Adipose tissue (tissue), 3 donors: Measurements from ENCODE around the gene TSBP1. TPM values are rescaled to one million over a fixed set of nuclear protein-coding genes. Genes with fewer than 3 reads are reported as not detected.
"Not testable (repeated sequence)": the region's sequence is repeated elsewhere in the genome, so short reads cannot be mapped to it uniquely, and the experiment has no call there.

Experiments
- H3K27ac ChIP-seq: one replicate; pipeline ENCODE4 v1.5.1; 2013; ENCODE audit warnings: low read depth, low read length
- WGBS, 3 donors: extraction: QIAGEN DNeasy Blood & Tissue Kit; methylation state at CpG; one replicate each; pipeline ENCODE4 v1.1.7; 2013; 5-methylcytosine and 5-hydroxymethylcytosine counted together
- polyA plus RNA-seq, 3 donors: library from polyadenylated mRNA; stranded (reverse); fragments of 200-250 nt; gene quantifications; one replicate each; pipeline ENCODE4 v1.2.3, GENCODE V29; 2013
- donor health status: healthy with polysubstance abuse.
- donor health status: Bipolar disorder and iron deficiency.
- donor health status: healthy.

TSBP1 gene
- polyA plus RNA-seq, 3 donors = not detected

DNA sequence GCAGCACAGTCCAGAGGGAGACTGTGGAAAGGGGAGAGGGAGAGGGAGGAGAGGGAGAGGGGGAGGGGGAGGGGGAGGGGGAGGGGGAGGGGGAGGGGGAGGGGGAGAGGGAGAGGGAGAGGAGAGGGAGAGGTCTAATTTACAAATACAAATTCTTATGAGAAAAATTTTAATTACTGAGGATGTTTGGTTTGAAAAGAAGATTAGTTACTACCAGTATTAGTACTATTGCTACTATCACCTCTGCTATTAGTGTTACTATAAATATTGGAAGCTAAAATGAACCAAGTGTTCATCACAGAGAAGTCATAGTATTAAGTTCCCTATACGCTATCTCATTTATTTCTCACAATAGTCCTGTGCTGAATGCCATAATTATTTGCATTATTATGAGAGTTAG lies 14.3 kb upstream of the TSBP1 start:
- H3K27ac ChIP-seq = no peak overlapping the region
- WGBS, 3 donors = 91 to 100% (median 92%) methylated on average over 1 of the region's 1 CpG

DNA sequence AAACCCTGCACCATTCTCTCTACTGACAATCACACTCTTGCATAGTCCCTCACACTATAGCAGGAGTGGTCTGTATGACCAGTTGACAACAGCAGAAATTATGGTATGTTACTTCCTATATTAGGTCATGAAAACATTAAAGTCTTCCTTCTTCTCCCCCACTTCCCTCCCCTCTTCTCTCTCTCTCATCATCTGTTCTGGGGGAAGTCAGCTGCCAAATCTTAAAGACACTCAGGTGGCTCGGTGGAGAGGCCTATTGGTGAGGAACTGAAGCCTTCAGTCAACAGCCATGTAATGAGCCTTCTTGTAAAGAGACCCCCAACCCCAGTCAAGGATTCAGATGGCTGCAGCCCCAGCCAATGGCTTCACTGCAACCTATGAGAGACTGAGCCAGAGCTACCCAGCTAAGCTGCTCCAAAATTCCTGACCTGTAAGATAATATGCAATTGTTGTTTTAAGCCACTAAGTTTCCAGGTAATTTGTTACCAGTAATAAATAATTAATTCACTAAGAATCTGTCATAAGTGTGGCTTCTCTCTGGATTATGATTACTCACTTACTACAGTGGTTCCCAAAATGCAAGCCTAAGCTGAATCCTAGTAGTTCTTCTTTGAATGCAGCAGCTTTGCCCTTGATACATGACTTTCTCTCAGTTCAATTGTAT lies 11.2 kb upstream of the TSBP1 start:
- 13 to 65% (median 43%) methylated on average over 1 of the region's 1 CpG for WGBS, 3 donors

DNA sequence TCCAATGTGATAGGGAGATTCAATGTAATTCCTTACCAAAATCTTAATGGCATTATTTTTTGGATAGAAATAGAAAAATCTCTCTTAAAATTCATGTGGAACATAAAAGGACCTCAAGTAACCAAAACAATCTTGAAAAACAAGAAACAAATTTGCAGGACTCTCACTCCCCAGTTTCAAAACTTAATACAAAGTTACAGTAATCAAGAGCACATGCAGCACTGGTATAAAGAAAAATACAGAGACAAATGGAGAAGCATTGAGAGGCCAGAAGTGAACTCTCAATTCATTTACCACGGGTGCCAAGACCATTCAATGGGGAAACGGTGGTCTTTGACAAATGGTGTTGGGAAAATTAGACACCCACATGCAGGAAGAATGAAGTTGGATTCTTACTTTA lies 7.8 kb upstream of the TSBP1 start:
- 62 to 83% (median 64%) methylated on average over 2 of the region's 2 CpGs for WGBS, 3 donors
- no peak overlapping the region for H3K27ac ChIP-seq

More for the DNA sequence above, 11.2 kb upstream of the TSBP1 start:
- H3K27ac ChIP-seq = no peak overlapping the region

DNA sequence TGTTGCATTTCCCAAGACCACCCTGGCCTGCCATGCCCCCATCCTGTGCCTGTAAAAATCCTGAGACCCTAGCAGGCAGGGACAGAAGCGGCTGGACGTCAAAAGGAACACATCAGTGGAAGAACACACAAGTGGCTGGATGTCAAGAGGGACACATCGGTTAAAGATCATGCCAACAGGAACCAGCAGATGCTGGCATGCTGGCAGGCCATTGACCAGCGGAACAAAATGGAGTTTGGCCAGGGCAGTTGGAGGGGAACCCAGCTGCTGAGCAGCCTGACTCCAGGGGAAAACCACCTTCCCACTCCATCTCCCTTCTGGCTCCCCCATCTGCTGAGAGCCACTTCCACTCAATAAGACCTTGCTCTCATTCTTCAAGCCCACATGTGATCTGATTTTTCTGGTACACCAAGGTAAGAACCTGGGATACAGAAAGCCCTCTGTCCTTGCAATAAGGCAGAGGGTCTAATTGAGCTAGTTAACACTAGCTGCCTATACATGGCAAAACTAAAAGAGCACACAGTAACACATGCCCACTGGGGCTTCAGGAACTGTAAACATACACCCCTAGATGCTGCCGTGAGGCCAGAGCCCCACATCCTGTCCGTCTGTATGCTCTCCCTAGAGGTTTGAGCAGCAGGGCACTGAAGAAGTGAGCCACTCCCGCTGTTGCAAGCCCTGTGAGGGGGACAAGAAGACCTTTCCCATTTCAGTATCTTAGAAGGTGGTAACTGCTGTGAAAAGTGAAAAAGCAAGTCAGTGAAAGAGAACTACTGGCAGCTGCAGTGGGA lies 4.2 kb upstream of the TSBP1 start:
- WGBS, 3 donors = 77 to 85% (median 81%) methylated on average over 7 of the region's 7 CpGs
- H3K27ac ChIP-seq = no peak overlapping the region

DNA sequence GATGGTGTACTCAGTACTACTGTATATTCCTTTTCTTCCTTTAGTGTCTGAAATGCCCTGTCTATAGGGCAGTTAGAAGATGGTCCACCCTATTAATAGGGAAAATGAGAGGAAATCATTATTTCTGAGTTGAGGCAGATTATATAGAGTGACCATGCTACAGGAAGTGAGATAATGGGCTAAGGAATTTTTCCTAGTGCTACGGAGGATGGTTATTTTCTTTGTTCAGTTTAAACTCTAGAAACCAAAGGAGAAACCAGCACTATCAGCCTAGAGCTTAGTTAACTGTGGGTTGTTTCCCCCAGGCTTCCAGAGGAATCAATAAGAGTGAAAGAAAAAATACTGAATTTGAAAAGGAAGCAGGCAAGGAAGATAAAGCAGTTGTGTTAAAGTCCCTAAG lies 474 bp downstream of the TSBP1 start:
- no peak overlapping the region for H3K27ac ChIP-seq
- 33 to 53% (median 47%) methylated on average over 1 of the region's 1 CpG for WGBS, 3 donors

DNA sequence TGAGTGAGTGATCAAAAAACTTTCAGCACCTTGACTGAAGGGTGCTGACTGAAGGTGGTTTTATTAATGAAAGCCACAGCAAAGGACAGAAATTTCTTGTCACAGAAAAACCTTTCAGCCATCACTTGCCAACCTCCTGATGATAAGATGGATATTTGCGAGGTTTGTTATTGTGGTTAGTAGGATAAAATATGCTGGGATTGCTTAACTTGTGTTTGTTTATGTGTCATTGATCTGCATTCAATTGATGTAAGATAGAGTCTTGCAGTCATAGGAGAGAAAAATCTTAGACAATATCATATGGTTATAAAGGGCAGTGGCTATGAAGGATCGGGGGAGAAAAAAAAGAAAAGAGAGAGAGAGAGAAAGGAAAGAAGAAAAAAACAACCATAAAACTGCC lies 1.2 kb downstream of the TSBP1 start:
- H3K27ac ChIP-seq = no peak overlapping the region
- WGBS, 3 donors = 53 to 97% (median 90%) methylated on average over 2 of the region's 2 CpGs

DNA sequence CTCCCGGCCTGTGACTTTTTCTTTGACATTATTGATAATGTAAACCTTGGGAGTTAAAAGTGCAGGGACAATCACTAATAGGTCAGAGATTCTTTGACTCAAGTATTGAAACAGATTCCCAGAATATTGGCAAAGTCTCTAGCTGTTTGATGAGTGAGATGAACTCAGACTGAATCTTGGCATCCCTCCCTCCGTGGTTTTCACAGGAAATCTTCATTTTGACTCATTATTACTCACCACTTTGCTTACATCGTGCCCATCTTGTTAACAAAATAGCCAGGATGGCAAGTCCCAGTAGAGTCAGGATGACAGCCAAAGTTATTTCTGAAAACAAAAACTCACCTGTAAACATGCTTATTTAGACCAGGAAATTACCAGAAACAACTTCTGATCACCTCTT lies 2.0 kb downstream of the TSBP1 start:
- WGBS, 3 donors = 50 to 72% (median 51%) methylated on average over 3 of the region's 3 CpGs
- H3K27ac ChIP-seq = no peak overlapping the region

DNA sequence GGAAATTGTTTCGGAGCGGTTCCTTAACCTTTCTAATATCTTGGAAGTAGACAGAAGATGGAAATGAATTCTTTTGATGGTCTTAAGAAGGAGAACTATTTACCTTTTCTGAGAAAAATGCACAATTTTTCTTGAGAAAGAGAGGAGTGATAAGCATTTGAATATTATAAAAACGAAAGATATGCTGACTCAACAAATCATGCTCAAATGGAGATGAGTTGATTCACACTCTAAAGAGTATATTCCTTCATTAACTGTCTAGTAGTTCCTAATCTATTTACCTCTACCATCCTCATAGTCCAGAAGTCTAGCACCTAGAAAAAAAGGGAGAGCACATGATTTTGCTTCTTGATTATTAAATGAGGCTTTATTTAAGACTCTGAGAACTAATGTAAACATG lies 4.1 kb downstream of the TSBP1 start:
- no peak overlapping the region for H3K27ac ChIP-seq
- WGBS, 3 donors = 76 to 94% (median 92%) methylated on average over 3 of the region's 3 CpGs

DNA sequence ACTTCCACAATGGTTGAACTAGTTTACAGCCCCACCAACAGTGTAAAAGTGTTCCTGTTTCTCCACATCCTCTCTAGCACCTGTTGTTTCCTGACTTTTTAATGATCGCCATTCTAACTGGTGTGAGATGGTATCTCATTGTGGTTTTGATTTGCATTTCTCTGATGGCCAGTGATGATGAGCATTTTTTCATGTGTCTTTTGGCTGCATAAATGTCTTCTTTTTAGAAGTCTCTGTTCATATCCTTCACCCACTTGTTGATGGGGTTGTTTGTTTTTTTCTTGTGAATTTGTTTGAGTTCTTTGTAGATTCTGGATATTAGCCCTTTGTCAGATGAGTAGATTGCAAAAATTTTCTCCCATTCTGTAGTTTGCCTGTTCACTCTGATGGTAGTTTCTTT lies 12.5 kb downstream of the TSBP1 start:
- no CpG with 5 or more reads among the region's 1 CpG for WGBS, 3 donors
- H3K27ac ChIP-seq = not testable (repeated sequence)

DNA sequence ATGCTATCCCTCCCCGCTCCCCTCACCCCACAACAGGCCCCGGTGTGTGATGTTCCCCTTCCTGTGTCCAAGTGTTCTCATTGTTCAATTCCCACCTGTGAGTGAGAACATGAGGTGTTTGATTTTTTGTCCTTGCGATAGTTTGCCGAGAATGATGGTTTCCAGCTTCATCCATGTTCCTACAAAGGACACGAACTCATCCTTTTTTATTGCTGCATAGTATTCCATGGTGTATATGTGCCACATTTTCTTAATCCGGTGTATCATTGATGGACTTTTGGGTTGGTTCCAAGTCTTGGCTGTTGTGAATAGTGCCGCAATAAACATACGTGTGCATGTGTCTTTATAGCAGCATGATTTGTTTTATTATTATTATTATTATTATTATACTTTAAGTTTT lies 13.2 kb downstream of the TSBP1 start:
- not testable (repeated sequence) for H3K27ac ChIP-seq
- 72 to 91% (median 85%) methylated on average over 6 to 8 of the region's 8 CpGs for WGBS, 3 donors

DNA sequence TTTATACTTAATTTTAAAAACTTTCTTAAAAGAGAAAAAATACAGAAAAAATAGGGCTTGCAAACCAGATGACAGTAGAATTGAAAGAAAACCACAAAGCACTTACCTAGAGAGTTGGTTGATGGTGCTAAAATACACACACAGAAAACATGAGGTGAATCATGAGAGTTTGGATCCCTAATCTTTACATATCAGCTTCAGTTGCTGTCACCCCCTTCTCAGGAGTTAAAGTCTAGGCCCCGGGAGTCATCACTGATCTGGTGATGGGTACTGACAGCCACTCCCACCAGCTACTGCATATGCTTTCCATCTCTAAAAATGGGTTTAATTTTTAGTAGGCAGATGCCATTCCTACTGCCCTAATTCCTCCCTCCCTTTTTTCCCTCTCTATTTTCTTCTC lies 16.7 kb downstream of the TSBP1 start:
- no peak overlapping the region for H3K27ac ChIP-seq
- WGBS, 3 donors = 50 to 90% (median 86%) methylated on average over 1 of the region's 1 CpG

DNA sequence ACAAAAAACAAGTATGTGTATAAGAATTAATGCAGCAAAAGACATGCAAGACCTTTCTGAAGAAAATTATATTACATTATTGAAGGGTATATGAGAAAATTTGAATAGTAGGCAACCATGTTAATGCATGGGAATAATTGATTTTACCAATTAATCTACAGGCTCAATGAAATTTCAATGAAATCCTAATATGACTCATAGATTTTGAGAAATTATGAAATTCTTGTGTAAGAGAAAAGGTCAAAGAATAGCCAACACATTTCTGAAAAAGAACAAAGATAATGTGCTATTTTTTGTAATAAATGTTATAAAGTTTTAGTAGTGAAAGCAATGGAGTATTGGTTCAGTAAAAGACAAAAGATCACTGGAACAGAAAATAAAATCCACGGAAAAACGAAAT lies 18.4 kb downstream of the TSBP1 start:
- no peak overlapping the region for H3K27ac ChIP-seq
- 84 to 98% (median 97%) methylated on average over 2 of the region's 2 CpGs for WGBS, 3 donors

DNA sequence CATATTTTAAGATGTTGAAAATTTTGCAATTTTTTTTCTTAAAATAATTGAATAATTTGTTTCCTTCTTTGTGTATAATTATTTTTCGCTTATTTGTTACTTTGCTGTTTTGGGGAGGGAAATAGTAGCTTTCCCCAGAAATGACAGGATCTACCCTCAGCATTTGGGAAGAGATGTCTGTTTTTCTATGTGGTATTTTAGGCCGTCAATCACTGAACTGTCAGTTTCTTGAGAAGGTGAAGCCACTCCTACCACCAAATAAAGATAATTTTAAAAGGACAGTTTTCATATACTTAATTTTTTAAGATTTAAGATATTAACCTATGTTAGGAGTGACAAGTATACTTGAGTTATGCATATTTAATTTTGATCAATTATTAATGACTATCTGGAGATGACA lies 31.5 kb downstream of the TSBP1 start:
- WGBS, 3 donors = 85 to 94% (median 86%) methylated on average over 2 of the region's 2 CpGs
- H3K27ac ChIP-seq = no peak overlapping the region

DNA sequence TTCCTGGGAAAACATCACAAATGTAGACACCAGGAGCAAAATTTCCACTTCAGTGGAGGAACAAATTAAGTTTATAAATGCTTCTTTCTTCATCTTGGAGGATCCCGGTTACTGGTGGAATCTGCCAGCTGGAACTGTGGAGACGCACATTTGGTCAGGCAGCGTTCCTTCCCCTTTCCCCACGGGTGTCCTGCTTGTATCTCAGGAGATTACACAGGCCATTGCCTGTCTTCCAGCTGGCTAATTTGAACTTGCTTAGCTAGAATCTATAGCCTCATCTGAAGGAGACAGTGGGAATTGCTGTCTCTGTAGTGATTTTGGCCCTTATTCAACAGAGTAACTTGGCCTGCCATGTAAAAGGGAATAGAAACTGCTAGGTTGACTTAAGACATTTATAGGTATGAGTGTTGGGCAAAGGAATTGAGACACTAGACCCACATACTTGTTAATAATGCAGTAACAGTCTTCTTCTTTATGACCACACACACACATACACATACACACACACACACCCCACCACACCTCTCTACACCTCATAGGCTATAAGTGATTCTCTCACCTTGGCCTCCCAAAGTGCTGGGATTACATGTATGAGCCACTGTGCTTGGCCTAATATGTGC lies 34.4 kb downstream of the TSBP1 start:
- 38 to 82% (median 65%) methylated on average over 4 of the region's 4 CpGs for WGBS, 3 donors
- H3K27ac ChIP-seq = no peak overlapping the region

DNA sequence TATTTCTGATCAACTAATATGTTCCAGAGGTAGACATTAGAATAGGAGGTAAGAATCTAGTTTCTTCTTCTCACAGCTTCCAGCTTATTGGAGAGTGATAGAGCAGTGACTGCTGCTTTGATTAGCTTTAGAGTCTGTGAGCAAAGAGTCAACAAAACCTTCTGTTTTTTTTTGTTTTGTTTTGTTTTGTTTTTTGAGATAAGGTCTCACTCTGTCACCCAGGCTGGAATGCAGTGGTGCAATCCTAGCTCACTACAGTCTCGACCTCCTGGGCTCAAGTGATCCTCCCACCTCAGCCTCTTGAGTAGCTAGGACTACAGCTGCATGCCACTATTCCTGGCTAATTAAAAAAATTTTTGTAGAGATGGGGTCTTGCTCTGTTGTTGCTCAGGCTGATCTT lies 39.3 kb downstream of the TSBP1 start:
- 0 to 93% (median 75%) methylated on average over 1 of the region's 1 CpG for WGBS, 3 donors
- no peak overlapping the region for H3K27ac ChIP-seq

DNA sequence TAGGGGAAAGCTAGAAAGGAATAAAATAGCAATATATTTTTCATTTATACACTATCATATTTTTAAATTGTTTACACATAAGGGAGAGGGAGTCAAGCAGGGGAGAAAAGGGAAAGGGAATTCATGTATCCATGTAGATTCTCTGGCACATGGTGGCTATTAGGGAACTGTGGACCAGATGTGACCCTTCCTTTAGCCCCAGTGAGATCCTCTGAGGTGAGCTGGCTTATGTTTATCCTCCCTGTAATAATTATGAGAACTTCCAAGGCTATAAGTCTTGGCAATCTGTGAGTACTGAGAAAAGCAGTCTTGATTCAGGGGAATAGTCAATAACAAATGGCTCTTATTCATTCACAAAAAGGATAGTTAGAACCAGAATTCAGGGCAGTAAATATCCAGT lies 42.6 kb downstream of the TSBP1 start:
- no peak overlapping the region for H3K27ac ChIP-seq

DNA sequence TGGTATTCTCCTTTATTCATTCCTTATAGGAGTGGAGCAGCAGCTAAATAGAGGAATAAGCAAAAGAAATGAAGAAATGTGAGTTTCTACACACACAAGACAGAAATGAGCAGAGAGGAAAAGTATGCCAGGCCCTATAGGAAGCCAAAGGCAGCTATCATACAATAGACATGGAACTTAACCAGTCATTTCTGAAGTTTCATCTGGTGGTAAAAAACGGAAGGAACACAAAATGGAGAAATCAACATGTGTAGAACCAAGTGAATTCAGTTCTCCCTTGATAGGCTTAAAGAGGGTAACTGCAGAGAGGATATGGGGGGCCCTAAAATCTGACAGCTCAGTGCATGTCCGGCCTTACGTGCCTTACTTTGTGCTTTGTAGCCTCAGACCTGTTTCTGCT lies 44.6 kb downstream of the TSBP1 start:
- H3K27ac ChIP-seq = no peak overlapping the region
- 48 to 68% (median 51%) methylated on average over 3 of the region's 3 CpGs for WGBS, 3 donors

DNA sequence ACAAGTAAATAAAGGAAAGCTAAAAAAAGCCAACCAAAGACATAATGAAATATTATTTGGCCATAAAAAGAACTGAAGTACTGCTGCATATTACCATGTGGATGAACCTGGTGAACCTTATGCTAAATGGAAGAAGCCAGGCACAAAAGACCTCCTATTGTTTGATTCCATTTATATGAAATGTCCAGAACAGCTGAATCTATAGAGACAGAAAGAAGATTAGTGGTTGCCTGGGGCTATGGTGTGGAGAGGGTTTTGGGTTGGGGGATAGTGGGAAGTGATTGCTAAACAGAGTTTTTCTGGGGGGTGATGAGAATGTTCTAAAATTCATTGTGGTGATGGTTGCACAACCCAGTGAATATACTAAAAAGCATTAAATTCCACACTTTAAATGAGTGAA lies 53.2 kb downstream of the TSBP1 start:
- no peak overlapping the region for H3K27ac ChIP-seq

DNA sequence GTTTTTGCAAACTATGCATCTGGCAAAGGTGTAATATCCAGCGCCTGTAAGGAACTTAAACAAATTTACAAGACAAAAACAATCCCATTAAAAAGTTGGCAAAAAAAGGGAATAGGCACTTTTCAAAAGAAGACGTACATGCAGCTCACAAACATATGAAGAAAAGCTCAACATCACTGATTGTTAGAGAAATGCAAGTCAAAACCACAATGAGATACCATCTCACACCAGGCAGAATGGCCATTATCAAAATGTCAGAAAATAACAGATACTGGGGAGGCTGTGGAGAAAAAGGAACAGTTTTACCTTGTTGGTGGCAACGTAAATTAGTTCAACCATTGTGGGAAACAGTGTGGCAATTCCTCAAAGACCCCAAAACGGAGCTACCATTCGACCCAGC lies 54.2 kb downstream of the TSBP1 start:
- H3K27ac ChIP-seq = no peak overlapping the region
- WGBS, 3 donors = 59 to 66% (median 64%) methylated on average over 5 of the region's 5 CpGs

DNA sequence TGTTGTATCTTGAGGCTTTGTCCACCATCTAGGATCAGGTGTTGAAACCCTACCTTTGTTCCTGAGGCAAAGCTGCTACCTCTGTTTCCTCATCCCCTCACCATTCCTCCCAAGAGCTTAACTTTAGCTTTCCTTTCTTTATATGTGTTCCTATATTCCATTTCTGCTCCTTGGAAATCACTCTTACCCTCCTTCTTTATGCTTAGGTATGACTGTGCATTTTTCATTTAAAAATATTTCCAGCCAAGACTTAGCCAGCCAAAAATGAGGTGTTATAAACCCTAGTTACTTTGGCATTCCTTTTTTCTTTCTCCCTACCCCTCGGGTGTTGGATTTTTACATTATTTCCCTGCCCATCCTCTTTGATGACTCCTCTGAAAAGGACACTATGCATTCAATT lies 57.7 kb downstream of the TSBP1 start:
- 91 to 96% (median 91%) methylated on average over 1 of the region's 1 CpG for WGBS, 3 donors
- H3K27ac ChIP-seq = no peak overlapping the region
